Mucosa of descending colon (tissue), 3 donors: Measurements from ENCODE around the gene GET4. TPM values are rescaled to one million over a fixed set of nuclear protein-coding genes. Genes with fewer than 3 reads are reported as not detected.
A peak's percentile ranks its signal among the peaks of the same experiment; 100 is the strongest.

Experiments
- ATAC-seq: fragments of 200-7000 bp; cut with Tn5 transposase; one replicate; pipeline ENCODE4 v1.9.1; 2020; ENCODE audit warnings: mild to moderate bottlenecking, moderate library complexity
- DNase-seq, 3 donors: peaks; one replicate each; pipeline ENCODE4 v3.0.0-alpha.2; 2020
- H3K36me3 ChIP-seq: fragments of 200-600 bp; one replicate; pipeline ENCODE4 v1.8.0; 2021; ENCODE audit warnings: low read depth, mild to moderate bottlenecking
- H3K4me1 ChIP-seq: fragments of 200-600 bp; one replicate; pipeline ENCODE4 v1.8.0; 2021; ENCODE audit warnings: low read depth, mild to moderate bottlenecking
- H3K4me3 ChIP-seq: fragments of 200-600 bp; one replicate; pipeline ENCODE4 v1.8.0; 2021; ENCODE audit warnings: mild to moderate bottlenecking
- H3K9me3 ChIP-seq: fragments of 200-600 bp; one replicate; pipeline ENCODE4 v1.8.0; 2021; ENCODE audit warnings: mild to moderate bottlenecking
- intact Hi-C, 2 donors: fragments of 100-400 bp; cut with DNase I in 1 of 2; cut with micrococcal nuclease in 1 of 2; formaldehyde crosslinking; loops; one replicate each; pipeline versions ENCODE4 v1.11.0 to v1.11.1; 2022; cut with DNase I, micrococcal nuclease
- total RNA-seq, 3 donors: library from RNA; stranded (reverse); fragmentation: NEBNext Ultra II Directional in 2 of 3; extraction: Animal tissue kit (Norgen Biotek cat#: 25700) in 2 of 3; gene quantifications; one replicate each; pipeline versions ENCODE4 v1.2.1 to v1.2.4, GENCODE V29; 2021 to 2023
- TF ChIP-seq, protein P1 (sequence below): fragments of 200-600 bp; IDR thresholded peaks from one replicate; pipeline ENCODE4 v1.8.0; 2022; ENCODE audit warnings: antibody characterized with exemption, mild to moderate bottlenecking
- donor health status: DM: no; HTN: no; CAD: no; lungs with moderate emphysema.
- donor health status: DM: no; HTN: no; CAD: no.
- donor health status: DM: no; HTN: yes; CAD: no.

The GET4 gene
- total RNA-seq, 3 donors from 2014 or later: 36.9 to 48.8 (median 48.2) TPM

- intact Hi-C loops: no loop called here
- DNase-seq: peak in 2 of 3 donors; percentile 29 to 51
- no peaks in the 10 kb centered on the region for H3K9me3 ChIP-seq
- H3K4me1 ChIP-seq: no peaks in the 10 kb centered on the region
- H3K36me3 ChIP-seq: peaks cover 22% of the 10 kb centered on the region
- ATAC-seq: no peak
- TF ChIP-seq, protein P1, sequence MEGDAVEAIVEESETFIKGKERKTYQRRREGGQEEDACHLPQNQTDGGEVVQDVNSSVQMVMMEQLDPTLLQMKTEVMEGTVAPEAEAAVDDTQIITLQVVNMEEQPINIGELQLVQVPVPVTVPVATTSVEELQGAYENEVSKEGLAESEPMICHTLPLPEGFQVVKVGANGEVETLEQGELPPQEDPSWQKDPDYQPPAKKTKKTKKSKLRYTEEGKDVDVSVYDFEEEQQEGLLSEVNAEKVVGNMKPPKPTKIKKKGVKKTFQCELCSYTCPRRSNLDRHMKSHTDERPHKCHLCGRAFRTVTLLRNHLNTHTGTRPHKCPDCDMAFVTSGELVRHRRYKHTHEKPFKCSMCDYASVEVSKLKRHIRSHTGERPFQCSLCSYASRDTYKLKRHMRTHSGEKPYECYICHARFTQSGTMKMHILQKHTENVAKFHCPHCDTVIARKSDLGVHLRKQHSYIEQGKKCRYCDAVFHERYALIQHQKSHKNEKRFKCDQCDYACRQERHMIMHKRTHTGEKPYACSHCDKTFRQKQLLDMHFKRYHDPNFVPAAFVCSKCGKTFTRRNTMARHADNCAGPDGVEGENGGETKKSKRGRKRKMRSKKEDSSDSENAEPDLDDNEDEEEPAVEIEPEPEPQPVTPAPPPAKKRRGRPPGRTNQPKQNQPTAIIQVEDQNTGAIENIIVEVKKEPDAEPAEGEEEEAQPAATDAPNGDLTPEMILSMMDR: no peak
- no peak overlapping the region for H3K4me3 ChIP-seq
Observed at GRCh38 chr7:894164-894867, 18.0 kb downstream of the GET4 start.

DNA sequence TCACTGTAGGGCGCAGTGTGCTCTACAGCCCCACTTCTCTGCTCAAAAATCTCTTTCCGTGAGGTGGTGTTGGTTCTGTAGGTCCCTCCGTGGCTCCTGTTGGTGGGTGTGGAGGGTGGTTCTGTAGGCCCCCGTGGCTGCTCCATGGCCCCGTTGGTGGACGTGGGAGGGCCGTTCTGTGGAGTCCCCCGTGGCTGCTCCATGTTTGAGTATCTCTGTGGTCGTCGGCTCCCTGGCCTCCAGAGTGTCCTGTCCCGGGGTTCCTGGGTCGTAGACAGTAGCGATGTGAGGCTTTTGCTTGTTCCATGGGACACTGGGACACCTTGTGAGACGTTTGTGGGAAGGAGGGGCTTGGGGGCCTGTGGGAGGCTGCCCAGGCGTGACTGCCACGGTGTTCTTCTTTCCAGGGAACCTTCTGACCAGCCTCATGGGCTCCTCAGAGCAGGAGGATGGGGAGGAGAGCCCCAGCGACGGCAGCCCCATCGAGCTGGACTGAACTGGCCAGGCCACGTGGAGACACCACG is 18.6 kb downstream of the GET4 start:
- no peak overlapping the region for H3K4me3 ChIP-seq
- no peaks in the 10 kb centered on the region for H3K4me1 ChIP-seq
- no peaks in the 10 kb centered on the region for H3K9me3 ChIP-seq
- H3K36me3 ChIP-seq: peaks cover 22% of the 10 kb centered on the region
- DNase-seq (peak in 2 of 3 donors; percentile 24 to 27), ATAC-seq (no peak)
- TF ChIP-seq, protein P1: no peak
- intact Hi-C loops: no loop called here

GRCh38 chr7:895451-896052 is 19.2 kb downstream of the GET4 start:
- Histone ChIP-seq H3K36me3 (peaks cover 22% of the 10 kb centered on the region), H3K9me3 (no peaks in the 10 kb centered on the region), H3K4me1 (no peaks in the 10 kb centered on the region), H3K4me3 (no peak overlapping the region)
- DNase-seq (peak in 2 of 3 donors; percentile 34 to 53), ATAC-seq (no peak)
- TF ChIP-seq, protein P1: no peak
- intact Hi-C loops: no loop called here

- TF ChIP-seq, protein P1: no peak
- Histone ChIP-seq H3K4me1 (peaks cover 6% of the 10 kb centered on the region), H3K36me3 (peaks cover 22% of the 10 kb centered on the region), H3K9me3 (no peaks in the 10 kb centered on the region), H3K4me3 (no peak overlapping the region)
- DNase-seq (peak in 2 of 3 donors; percentile 20 to 48), ATAC-seq (no peak)
- intact Hi-C loops: no loop called here
Observed at GRCh38 chr7:896346-897075, 20.2 kb downstream of the GET4 start.

- Histone ChIP-seq H3K4me1 (peaks cover 6% of the 10 kb centered on the region), H3K4me3 (no peak overlapping the region), H3K9me3 (no peaks in the 10 kb centered on the region), H3K36me3 (peaks cover 22% of the 10 kb centered on the region)
- ATAC-seq (no peak), DNase-seq (peak in 1 of 3 donors; percentile 52)
- intact Hi-C loops: no loop called here
- TF ChIP-seq, protein P1: no peak
Observed at GRCh38 chr7:897086-897485, 20.7 kb downstream of the GET4 start.
